Ishikawa (cell line): Measurements from ENCODE around the gene HELT.
A peak's percentile ranks its signal among the peaks of the same experiment; 100 is the strongest.

ENCODE experiments used
- CEBPB ChIP-seq: IDR thresholded peaks from 2 replicates; pipeline ENCODE4 v1.6.1; 2012
- EGR1 ChIP-seq: IDR thresholded peaks from 2 replicates; pipeline ENCODE4 v1.6.1; 2012
- EP300 ChIP-seq: IDR thresholded peaks from 2 replicates; pipeline ENCODE4 v1.6.1; 2012; ENCODE audit warnings: borderline replicate concordance
- FOXM1 ChIP-seq: IDR thresholded peaks from 2 replicates; pipeline ENCODE4 v1.6.1; 2012; ENCODE audit warnings: low read depth, borderline replicate concordance
- NFIC ChIP-seq: IDR thresholded peaks from 2 replicates; pipeline ENCODE4 v1.6.1; 2012
- TEAD4 ChIP-seq: IDR thresholded peaks from 2 replicates; pipeline ENCODE4 v1.6.1; 2012
- TF ChIP-seq, protein P1 (sequence below): IDR thresholded peaks from 2 replicates; pipeline ENCODE4 v1.6.1; 2012

DNA sequence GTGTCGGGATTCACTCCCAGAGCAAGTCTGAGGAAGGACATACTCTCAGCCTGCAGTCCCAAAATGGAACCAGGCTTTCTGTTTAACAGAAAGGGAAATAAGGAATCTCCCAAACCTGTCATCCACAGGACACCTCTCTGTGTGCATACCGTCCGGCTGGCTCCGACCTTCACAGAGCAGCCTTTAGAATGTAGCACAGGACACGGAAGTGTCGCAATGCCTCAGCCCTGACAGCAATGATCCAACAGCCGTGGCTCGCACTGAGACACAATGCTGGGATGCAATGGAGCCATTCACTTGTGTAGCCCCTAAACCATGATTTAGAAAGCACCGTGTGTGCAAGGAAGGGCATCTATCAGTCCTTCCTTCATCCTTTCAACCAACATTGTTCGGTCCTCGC, 15.5 kb upstream of the HELT start:
- TF ChIP-seq EP300 = no peak
- no peak for TF ChIP-seq TEAD4
- TF ChIP-seq FOXM1 = no peak
- TF ChIP-seq NFIC = no peak
- TF ChIP-seq, protein P1, sequence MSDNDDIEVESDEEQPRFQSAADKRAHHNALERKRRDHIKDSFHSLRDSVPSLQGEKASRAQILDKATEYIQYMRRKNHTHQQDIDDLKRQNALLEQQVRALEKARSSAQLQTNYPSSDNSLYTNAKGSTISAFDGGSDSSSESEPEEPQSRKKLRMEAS = no peak
- peak; percentile 48; the same call in 1 of the 2 replicates for TF ChIP-seq CEBPB
- no peak for TF ChIP-seq EGR1
